HG03558 (cell line): ENCODE results near the gene ASCC2.
"Not testable (repeated sequence)": the region's sequence is repeated elsewhere in the genome, so short reads cannot be mapped to it uniquely, and the experiment has no call there.

Experiments used
- ATAC-seq: cut with Tn5 transposase; IDR thresholded peaks from one replicate; pipeline ENCODE4 v1.9.1; 2021; ENCODE audit warnings: moderate number of reproducible peaks; ENCODE audit not compliant: unreplicated experiment; ENCODE audit errors: extremely low read depth

Gene ASCC2

GRCh38 chr22:29766632-29767170 is 71.4 kb downstream of the ASCC2 start, which contains the start of gene ZMAT5:
ZMAT5 (minus strand) TSS chr22:29767007; CDS start chr22:29748544, 18,463 bp downstream.
- peak; percentile 39 for ATAC-seq

GRCh38 chr22:29765905-29766631 is 72.0 kb downstream of the ASCC2 start:
- ATAC-seq = no peak

- no peak for ATAC-seq
Measured at GRCh38 chr22:29762263-29762662, 75.8 kb downstream of the ASCC2 start.

DNA sequence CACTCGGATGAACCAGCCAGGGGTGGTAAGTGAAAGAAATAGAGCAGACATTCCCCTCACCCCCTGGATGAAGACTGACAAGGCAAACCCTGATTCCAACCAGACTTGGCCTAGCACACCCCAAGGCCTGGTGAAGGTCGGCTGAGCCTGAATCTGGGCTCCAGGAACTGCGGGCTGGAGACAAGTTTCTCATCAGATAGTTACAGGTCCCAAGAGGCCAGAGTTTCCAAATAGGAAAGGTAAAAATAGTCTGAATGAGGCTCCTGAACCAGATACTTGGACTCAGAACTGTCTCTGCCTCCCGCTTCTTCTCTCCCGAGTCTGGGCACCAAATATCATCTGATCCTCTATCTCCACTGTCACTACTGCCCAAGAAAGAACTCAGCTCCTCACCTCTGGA is 79.1 kb downstream of the ASCC2 start:
- ATAC-seq = no peak

DNA sequence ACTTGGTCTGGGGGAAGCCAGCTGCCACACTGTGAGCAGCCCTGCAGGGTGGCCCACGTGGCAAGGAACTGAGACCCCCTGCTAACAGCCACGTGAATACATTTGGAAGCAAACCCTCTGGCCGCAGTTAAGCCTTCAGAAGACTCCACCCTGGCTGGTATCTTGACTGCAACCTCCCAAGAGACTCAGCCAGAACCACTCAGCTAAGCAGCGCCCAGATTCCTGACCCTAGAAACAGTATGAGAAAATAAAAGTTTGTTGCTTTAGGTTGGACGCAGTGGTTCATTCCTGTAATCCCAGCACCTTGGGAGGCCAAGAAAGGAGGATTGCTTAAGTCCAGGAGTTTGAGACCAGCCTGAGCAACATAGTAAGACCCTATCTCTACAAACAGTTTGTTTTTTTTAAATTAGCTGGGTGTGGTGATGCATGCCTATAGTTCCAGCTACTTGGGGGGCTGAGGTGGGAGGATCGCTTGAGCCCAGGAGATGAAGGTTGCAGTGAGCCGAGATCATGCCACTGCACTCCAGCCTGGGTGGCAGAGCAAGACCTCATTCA is 79.9 kb downstream of the ASCC2 start:
- no peak for ATAC-seq

- no peak for ATAC-seq
Measured at GRCh38 chr22:29757096-29757495, 81.0 kb downstream of the ASCC2 start.

GRCh38 chr22:29756341-29756740 is 81.7 kb downstream of the ASCC2 start:
- ATAC-seq = no peak

GRCh38 chr22:29755889-29756288 is 82.2 kb downstream of the ASCC2 start:
- ATAC-seq = no peak

DNA sequence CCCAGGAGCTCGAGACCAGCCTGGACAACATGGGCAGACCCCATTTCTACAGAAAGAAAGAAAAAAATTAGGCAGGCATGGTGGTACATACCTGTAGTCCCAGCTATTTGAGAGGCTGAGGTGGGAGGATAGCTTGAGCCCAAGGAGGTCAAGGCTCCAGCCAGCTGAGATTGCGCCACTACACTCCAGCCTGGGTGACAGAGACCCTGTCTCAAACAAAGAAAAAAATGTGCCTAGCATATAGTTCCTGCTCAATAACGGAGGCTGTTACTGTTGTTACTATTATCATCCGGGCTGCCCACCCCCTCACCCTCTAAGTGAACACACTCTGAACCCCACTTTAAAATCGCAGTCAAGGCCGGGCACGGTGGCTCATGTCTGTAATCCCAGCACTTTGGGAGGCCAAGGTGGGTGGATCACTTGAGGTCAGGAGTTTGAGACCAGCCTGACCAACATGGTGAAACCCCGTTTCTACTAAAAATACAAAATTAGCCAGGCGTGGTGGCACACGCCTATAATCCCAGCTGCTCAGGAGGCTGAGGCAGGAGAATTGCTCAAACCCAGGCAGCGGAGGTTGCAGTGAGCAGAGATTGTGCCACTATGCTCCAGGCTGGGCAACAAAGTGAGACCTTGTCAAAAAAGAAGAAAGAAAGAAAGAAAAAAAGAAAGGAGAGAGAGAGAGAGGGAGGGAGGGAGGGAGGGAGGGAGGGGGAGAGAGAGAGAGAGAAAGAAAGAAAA is 83.2 kb downstream of the ASCC2 start:
- not testable (repeated sequence) for ATAC-seq

GRCh38 chr22:29753808-29754657 is 84.0 kb downstream of the ASCC2 start:
- no peak for ATAC-seq

DNA sequence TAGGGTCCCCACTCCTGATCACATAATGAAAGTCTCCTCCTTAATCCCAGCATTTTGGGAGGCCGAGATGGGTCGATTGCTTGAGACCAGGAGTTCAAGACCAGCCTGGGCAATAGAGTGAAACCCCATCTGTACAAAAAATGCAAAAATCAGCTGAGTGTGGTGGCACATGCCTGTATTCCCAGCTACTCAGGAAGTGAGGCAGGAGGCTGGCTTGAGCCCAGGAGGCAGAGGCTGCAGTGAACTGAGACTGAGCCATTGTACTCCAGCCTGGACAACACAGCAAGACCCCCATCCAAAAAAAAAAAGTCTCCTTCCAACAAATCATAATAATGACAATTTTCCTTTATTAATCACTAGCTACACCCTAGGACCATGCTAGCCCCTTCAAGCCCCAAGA is 86.4 kb downstream of the ASCC2 start:
- no peak for ATAC-seq

GRCh38 chr22:29750559-29751538 is 87.2 kb downstream of the ASCC2 start:
- no peak for ATAC-seq

- no peak for ATAC-seq
Measured at GRCh38 chr22:29750029-29750428, 88.0 kb downstream of the ASCC2 start.

DNA sequence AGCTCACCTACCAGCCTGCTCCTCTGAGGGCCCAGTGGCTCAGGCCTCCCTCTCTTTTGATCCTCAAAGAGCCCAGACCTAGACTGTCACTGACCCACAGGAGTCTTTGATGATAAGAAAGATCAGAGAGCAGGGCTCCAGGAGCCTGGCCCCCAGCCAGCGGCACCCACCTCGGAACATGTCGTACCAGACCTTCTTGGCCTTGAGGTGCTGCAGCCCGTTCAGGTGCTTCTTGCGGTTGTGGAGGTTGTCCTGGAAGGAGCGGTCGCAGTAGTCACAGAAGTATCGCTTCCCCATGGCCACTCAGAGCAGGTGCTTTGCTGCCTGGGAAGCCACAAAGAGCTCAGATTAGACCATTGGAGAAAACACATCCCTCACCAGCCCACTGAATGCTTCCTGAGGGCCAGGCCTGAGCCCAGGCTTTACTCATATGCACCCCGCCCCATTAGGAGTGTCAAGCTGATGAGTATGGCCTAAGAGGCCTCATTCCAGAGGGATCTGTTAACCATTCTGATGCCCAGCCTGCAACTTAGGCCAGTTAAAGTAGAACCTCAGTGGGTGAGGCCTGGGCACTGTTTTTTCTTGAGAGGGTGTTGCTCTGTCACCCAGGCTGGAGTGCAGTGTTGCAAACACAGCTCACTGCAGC is 89.7 kb downstream of the ASCC2 start:
- no peak for ATAC-seq

DNA sequence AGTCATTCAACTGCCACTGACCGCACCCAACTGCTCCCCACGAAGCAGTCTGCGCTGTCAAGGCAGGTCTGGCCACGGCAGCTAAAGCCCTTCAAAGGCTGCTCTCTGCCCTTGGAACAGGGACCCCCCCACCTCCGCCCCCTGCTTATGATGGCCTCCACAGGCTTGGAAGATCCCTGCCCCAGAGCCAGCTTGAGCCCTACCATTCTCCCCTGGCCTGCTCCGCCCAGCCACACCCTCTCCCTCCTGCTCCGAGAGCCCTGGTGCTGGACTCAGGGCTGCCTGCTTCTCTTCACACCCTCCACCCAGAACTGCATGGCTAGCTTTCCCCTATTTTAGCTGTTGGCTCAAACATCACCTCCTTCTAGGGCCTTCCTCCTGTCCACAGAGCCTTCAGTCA is 90.2 kb downstream of the ASCC2 start:
- ATAC-seq = no peak

DNA sequence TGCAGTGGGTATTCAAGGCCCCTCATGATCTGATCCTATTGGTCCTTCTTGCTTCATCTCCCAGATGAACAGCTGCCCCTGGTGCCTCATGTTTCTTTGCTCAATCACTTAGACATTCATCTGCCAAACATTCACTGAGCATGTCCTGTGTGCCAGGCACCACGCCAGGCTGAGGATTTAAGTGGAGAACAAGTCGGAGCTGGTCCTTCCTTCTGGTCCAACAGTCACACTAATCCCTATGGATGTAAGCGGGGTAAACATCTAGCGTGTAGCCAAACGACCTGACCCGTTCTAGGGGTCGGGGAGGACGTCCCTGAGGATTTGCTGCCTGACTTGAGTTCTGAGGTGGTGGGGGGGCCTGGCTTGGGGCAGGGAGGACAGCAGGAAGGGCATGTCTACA is 93.2 kb downstream of the ASCC2 start:
- no peak for ATAC-seq

- ATAC-seq = no peak
Measured at GRCh38 chr22:29742326-29742725, 95.7 kb downstream of the ASCC2 start.

DNA sequence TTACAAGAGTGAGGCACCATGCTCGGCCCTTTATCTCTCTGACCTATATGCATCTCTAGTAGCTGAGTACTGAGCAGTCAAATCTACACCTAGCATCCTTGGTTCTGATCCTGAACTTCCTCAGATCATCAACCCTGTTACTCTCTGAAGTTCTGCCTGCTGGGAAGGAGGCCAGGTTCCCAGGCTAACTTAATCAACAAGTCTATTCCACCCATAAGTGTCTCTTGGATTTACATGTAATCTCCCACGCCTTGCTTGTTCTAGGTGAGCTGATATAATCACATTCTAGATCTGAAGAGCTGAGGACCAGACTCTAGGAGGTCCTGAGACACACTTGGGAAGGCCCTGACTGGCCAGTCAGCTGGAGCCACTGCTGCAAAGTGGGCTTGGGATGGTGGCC is 96.1 kb downstream of the ASCC2 start:
- no peak for ATAC-seq

- ATAC-seq = no peak
Measured at GRCh38 chr22:29740216-29740615, 97.9 kb downstream of the ASCC2 start.
